ENCODE measurements around the gene ZNF862. TPM values are rescaled to one million over a fixed set of nuclear protein-coding genes. Genes with fewer than 3 reads are reported as not detected.
A peak's percentile ranks its signal among the peaks of the same experiment; 100 is the strongest.

ZNF862 gene
- total RNA-seq, 1 experiment from 2014 or later, result 17.7 TPM

GRCh38 chr7:149879271-149879743 is 41.1 kb downstream of the ZNF862 start:
- H3K9me3 Mint-ChIP-seq (ENCODE audit: low read depth, unreplicated experiment), result no peaks in the 10 kb centered on the region
- no peak overlapping the region for H3K27ac Mint-ChIP-seq (ENCODE audit: unreplicated experiment)

GRCh38 chr7:149879766-149880637 is 41.8 kb downstream of the ZNF862 start:
- intact Hi-C loops (cut with micrococcal nuclease; ENCODE audit: unreplicated experiment), result no loop called here
- no peaks in the 10 kb centered on the region for H3K9me3 Mint-ChIP-seq (ENCODE audit: low read depth, unreplicated experiment)
- BruUV-seq (replicated peaks), result TSS peak; percentile 39

More at GRCh38 chr7:149879271-149879743, 41.1 kb downstream of the ZNF862 start:
- Mint-ChIP-seq H3K27me3 (ENCODE audit: unreplicated experiment) (no peaks in the 10 kb centered on the region), H3K4me3 (ENCODE audit: low read depth, unreplicated experiment) (no peak overlapping the region), H3K4me1 (ENCODE audit: low read depth, unreplicated experiment) (peaks cover 25% of the 10 kb centered on the region), H3K36me3 (ENCODE audit: insufficient read depth, unreplicated experiment) (peaks cover 8% of the 10 kb centered on the region)
- CTCF ChIA-PET, result no interaction called here
- intact Hi-C loops (cut with micrococcal nuclease; ENCODE audit: unreplicated experiment), result no loop called here
- BruUV-seq (replicated peaks), result no TSS peak
- no peak for TF ChIP-seq CTCF (IDR thresholded peaks at IDR 0.05; ENCODE audit: unreplicated experiment)
- DNase-seq, result no peak

GRCh38 chr7:149880638-149881311 is 42.6 kb downstream of the ZNF862 start:
- intact Hi-C loops (cut with micrococcal nuclease; ENCODE audit: unreplicated experiment), result no loop called here
- BruUV-seq (replicated peaks), result no TSS peak
- Mint-ChIP-seq H3K27ac (ENCODE audit: unreplicated experiment) (no peak overlapping the region), H3K4me3 (ENCODE audit: low read depth, unreplicated experiment) (no peak overlapping the region), H3K4me1 (ENCODE audit: low read depth, unreplicated experiment) (peaks cover 14% of the 10 kb centered on the region), H3K27me3 (ENCODE audit: unreplicated experiment) (no peaks in the 10 kb centered on the region), H3K9me3 (ENCODE audit: low read depth, unreplicated experiment) (no peaks in the 10 kb centered on the region), H3K36me3 (ENCODE audit: insufficient read depth, unreplicated experiment) (no peaks in the 10 kb centered on the region)
- CTCF ChIA-PET, result no interaction called here
- DNase-seq, result no peak
- TF ChIP-seq CTCF (IDR thresholded peaks at IDR 0.05; ENCODE audit: unreplicated experiment), result no peak

More at GRCh38 chr7:149879766-149880637, 41.8 kb downstream of the ZNF862 start:
- Mint-ChIP-seq H3K4me3 (ENCODE audit: low read depth, unreplicated experiment) (no peak overlapping the region), H3K27me3 (ENCODE audit: unreplicated experiment) (no peaks in the 10 kb centered on the region), H3K36me3 (ENCODE audit: insufficient read depth, unreplicated experiment) (peaks cover 1% of the 10 kb centered on the region), H3K27ac (ENCODE audit: unreplicated experiment) (no peak overlapping the region), H3K4me1 (ENCODE audit: low read depth, unreplicated experiment) (peaks cover 18% of the 10 kb centered on the region)
- TF ChIP-seq CTCF (IDR thresholded peaks at IDR 0.05; ENCODE audit: unreplicated experiment), result no peak
- CTCF ChIA-PET, result no interaction called here
- DNase-seq, result no peak

GRCh38 chr7:149881328-149882247 is 43.4 kb downstream of the ZNF862 start:
- H3K4me1 Mint-ChIP-seq (ENCODE audit: low read depth, unreplicated experiment), result peaks cover 14% of the 10 kb centered on the region
- no peak for DNase-seq
- CTCF ChIA-PET, result no interaction called here
- TF ChIP-seq CTCF (IDR thresholded peaks at IDR 0.05; ENCODE audit: unreplicated experiment), result no peak
- no peaks in the 10 kb centered on the region for H3K36me3 Mint-ChIP-seq (ENCODE audit: insufficient read depth, unreplicated experiment)
- H3K9me3 Mint-ChIP-seq (ENCODE audit: low read depth, unreplicated experiment), result no peaks in the 10 kb centered on the region
- H3K27me3 Mint-ChIP-seq (ENCODE audit: unreplicated experiment), result no peaks in the 10 kb centered on the region
- intact Hi-C loops (cut with micrococcal nuclease; ENCODE audit: unreplicated experiment), result loop anchor here (2.0 kb wide), 1 partner anchor 395 kb away; no protein-coding TSS in a partner anchor
- no peak overlapping the region for H3K4me3 Mint-ChIP-seq (ENCODE audit: low read depth, unreplicated experiment)
- BruUV-seq (replicated peaks), result no TSS peak
- no peak overlapping the region for H3K27ac Mint-ChIP-seq (ENCODE audit: unreplicated experiment)

Measured in Calu3 (cell line).